Adrenal gland (tissue), 12 donors: ENCODE results near the gene STAT4. TPM values are rescaled to one million over a fixed set of nuclear protein-coding genes. Genes with fewer than 3 reads are reported as not detected.

Source experiments
- DNase-seq, 7 donors: peaks; one replicate each; pipeline ENCODE4 v3.0.0-alpha.2; 2019 to 2020
- H3K27ac ChIP-seq, 5 donors: fragments of 200-600 bp; sonication (generic) in 4 of 5; 1 replicate in 3 of 5; 2 replicates in 2 of 5; pipeline versions ENCODE4 v1.5.1 to v1.8.0; 2016 to 2020; ENCODE audit warnings: mild to moderate bottlenecking in 1 of 5
- H3K27me3 ChIP-seq: fragments of 200-600 bp; 2 replicates; pipeline ENCODE4 v1.8.0; 2021
- H3K36me3 ChIP-seq, 2 donors: fragments of 200-600 bp; replicated peaks in 1 of 2; 1 replicate in 1 of 2; 2 replicates in 1 of 2; pipeline versions ENCODE4 v1.5.1 to v1.8.0; 2018 to 2022
- H3K4me1 ChIP-seq, 2 donors: fragments of 200-600 bp; replicated peaks in 1 of 2; 1 replicate in 1 of 2; 2 replicates in 1 of 2; pipeline versions ENCODE4 v1.5.1 to v1.8.0; 2018 to 2021
- H3K4me3 ChIP-seq, 4 donors: fragments of 200-600 bp; sonication (generic) in 3 of 4; one replicate each; pipeline ENCODE4 v1.5.1; 2016 to 2018
- H3K9me3 ChIP-seq, 3 donors: fragments of 200-600 bp; sonication (generic) in 1 of 3; replicated peaks in 1 of 3; 1 replicate in 2 of 3; 2 replicates in 1 of 3; pipeline versions ENCODE4 v1.5.1 to v1.8.0; 2016 to 2021
- POLR2A ChIP-seq, 2 donors: fragments of 450-650 bp; IDR thresholded peaks; one replicate each; pipeline ENCODE4 v1.6.1; 2017; ENCODE audit warnings: antibody characterized with exemption in 2 of 2, mild to moderate bottlenecking in 2 of 2, moderate library complexity in 1 of 2
- WGBS, 4 donors: extraction: QIAGEN DNeasy Blood & Tissue Kit in 2 of 4; methylation state at CpG; one replicate each; pipeline versions ENCODE4 v1.1.5 to v1.1.7; 2013 to 2017; 5-methylcytosine and 5-hydroxymethylcytosine counted together
- intact Hi-C, 2 donors: fragments of 100-400 bp; cut with DNase I; formaldehyde crosslinking; loops; one replicate each; pipeline versions ENCODE4 v1.14.1 to v1.15.0; 2022 to 2023
- polyA plus RNA-seq, 3 donors: library from polyadenylated mRNA; stranded (reverse); fragments of 200-250 nt in 2 of 3; fragments of 350-450 nt in 1 of 3; fragmentation: Illumina TruSeq in 1 of 3; extraction: RNeasy Lipid Tissue Mini Kit (QIAGEN cat#74804) in 1 of 3; gene quantifications; one replicate each; pipeline ENCODE4 v1.2.3, GENCODE V29; 2013 to 2014
- total RNA-seq, 9 donors: library from RNA; depleted of rRNA in 4 of 9; stranded (reverse); fragments of >200 nt in 4 of 9; fragments of 120-200 nt in 1 of 9; fragmentation: NEBNext Ultra II Directional in 1 of 9; extraction: Animal tissue kit (Norgen Biotek cat#: 25700) in 1 of 9; gene quantifications; one replicate each; pipeline versions ENCODE4 v1.1.0 to v1.2.4, GENCODE V29; 2013 to 2023
- TF ChIP-seq, protein P1 (sequence below), 6 experiments: fragments of 450-650 bp in 4 of 6; fragments of 200-600 bp in 2 of 6; sonication (generic) in 1 of 6; IDR thresholded peaks; 1 replicate in 5 of 6; 2 replicates in 1 of 6; pipeline versions ENCODE4 v1.5.1 to v1.8.0; 2016 to 2021; ENCODE audit warnings: antibody characterized with exemption in 6 of 6, mild to moderate bottlenecking in 2 of 6, moderate library complexity in 1 of 6
- donor health status: healthy with polysubstance abuse.
- donor health status: Bipolar disorder and iron deficiency.
- donor health status: DM: yes; HTN: yes; CAD: no.
- donor health status: DM: no; HTN: no; CAD: no.
- donor health status: DM: no; HTN: no; CAD: no.
- donor health status: DM: yes; HTN: yes; CAD: no.

The STAT4 gene
- total and polyA plus RNA-seq, 12 donors: 0.52 to 5.1 (median 1.4) TPM

GRCh38 chr2:191183516-191183915, 32.7 kb upstream of the STAT4 start:
- no peak for DNase-seq
- Histone ChIP-seq H3K27me3 (no peaks in the 10 kb centered on the region), H3K9me3 (no peaks in the 10 kb centered on the region), H3K27ac (no peak overlapping the region), H3K4me1 (no peaks in the 10 kb centered on the region), H3K36me3 (no peaks in the 10 kb centered on the region), H3K4me3 (no peak overlapping the region)
- TF ChIP-seq, protein P1, sequence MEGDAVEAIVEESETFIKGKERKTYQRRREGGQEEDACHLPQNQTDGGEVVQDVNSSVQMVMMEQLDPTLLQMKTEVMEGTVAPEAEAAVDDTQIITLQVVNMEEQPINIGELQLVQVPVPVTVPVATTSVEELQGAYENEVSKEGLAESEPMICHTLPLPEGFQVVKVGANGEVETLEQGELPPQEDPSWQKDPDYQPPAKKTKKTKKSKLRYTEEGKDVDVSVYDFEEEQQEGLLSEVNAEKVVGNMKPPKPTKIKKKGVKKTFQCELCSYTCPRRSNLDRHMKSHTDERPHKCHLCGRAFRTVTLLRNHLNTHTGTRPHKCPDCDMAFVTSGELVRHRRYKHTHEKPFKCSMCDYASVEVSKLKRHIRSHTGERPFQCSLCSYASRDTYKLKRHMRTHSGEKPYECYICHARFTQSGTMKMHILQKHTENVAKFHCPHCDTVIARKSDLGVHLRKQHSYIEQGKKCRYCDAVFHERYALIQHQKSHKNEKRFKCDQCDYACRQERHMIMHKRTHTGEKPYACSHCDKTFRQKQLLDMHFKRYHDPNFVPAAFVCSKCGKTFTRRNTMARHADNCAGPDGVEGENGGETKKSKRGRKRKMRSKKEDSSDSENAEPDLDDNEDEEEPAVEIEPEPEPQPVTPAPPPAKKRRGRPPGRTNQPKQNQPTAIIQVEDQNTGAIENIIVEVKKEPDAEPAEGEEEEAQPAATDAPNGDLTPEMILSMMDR (IDR thresholded peaks at IDR 0.05): no peak
- no peak for TF ChIP-seq POLR2A (IDR thresholded peaks at IDR 0.05)
- intact Hi-C loops: no loop called here

DNA sequence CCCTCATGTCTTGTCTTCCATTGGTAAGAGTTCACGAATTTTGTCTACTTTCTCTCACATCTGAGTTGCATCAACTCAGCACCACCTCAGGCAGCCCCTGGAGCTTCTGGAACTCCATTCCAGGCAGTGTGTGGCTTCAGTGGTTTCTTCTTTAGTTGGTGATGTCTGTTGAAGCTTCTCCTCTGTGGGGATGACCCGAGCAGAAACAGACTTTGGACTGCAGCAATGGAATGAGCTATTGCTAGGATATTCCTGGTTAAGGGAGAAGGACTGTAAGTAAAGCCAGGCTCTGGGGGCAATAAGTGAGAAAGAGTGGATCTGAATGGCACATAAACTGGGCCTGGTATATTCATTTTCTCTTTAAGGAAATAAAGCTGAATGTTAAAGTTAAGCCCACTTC, 32.3 kb upstream of the STAT4 start:
- Histone ChIP-seq H3K4me3 (no peak overlapping the region), H3K36me3 (no peaks in the 10 kb centered on the region), H3K27ac (no peak overlapping the region), H3K27me3 (no peaks in the 10 kb centered on the region), H3K9me3 (no peaks in the 10 kb centered on the region), H3K4me1 (no peaks in the 10 kb centered on the region)
- intact Hi-C loops: no loop called here
- no peak for DNase-seq
- WGBS, 4 donors: 55 to 88% (median 72%) methylated on average over 2 of the region's 2 CpGs
- TF ChIP-seq, protein P1 (IDR thresholded peaks at IDR 0.05): no peak
- TF ChIP-seq POLR2A (IDR thresholded peaks at IDR 0.05): no peak

DNA sequence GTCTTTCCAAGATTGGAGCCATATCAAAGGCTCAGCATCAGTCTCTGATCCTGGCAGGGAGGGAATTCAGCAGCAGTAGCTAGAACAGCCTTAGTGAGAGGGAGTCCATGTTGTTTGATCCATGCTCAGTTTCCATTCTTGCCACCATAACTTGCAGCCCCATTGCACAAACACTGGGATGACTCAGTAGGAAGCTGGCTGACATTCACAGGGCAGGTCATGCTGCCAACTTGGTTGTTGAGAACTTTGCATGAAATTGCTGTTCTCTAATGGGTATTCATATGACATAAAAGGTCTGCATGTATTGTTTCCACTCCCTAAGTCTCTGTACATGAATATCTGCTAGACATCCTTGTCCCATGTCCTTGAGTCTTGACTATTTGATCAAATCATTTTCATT, 29.9 kb upstream of the STAT4 start:
- no peak overlapping the region for H3K27ac ChIP-seq

GRCh38 chr2:191180276-191180675, 29.5 kb upstream of the STAT4 start:
- WGBS, 4 donors: 89 to 96% (median 94%) methylated on average over 2 of the region's 2 CpGs
- Histone ChIP-seq H3K27ac (no peak overlapping the region), H3K4me3 (no peak overlapping the region), H3K4me1 (no peaks in the 10 kb centered on the region), H3K27me3 (no peaks in the 10 kb centered on the region), H3K9me3 (no peaks in the 10 kb centered on the region), H3K36me3 (no peaks in the 10 kb centered on the region)
- DNase-seq: no peak
- intact Hi-C loops: no loop called here
- TF ChIP-seq POLR2A (IDR thresholded peaks at IDR 0.05): no peak
- TF ChIP-seq, protein P1 (IDR thresholded peaks at IDR 0.05): no peak

More for the DNA sequence above, 29.9 kb upstream of the STAT4 start:
- TF ChIP-seq, protein P1 (IDR thresholded peaks at IDR 0.05): no peak
- no peak for TF ChIP-seq POLR2A (IDR thresholded peaks at IDR 0.05)
- H3K4me3 ChIP-seq: no peak overlapping the region
- no peak for DNase-seq
- H3K27me3 ChIP-seq: no peaks in the 10 kb centered on the region
- intact Hi-C loops: no loop called here
- no peaks in the 10 kb centered on the region for H3K36me3 ChIP-seq
- no peaks in the 10 kb centered on the region for H3K9me3 ChIP-seq
- H3K4me1 ChIP-seq: no peaks in the 10 kb centered on the region
